ENCODE results near the gene CFAP57.

- TF ChIP-seq POLR2A (IDR thresholded peaks at IDR 0.05) = no peak
- no peak for TF ChIP-seq CTCF (IDR thresholded peaks at IDR 0.05)
Measured at GRCh38 chr1:43253876-43254275, 81.7 kb downstream of the CFAP57 start.
